K562 (cell line): Measurements from ENCODE around the gene ANKH. TPM values are rescaled to one million over a fixed set of nuclear protein-coding genes. Genes with fewer than 3 reads are reported as not detected.
A peak's percentile ranks its signal among the peaks of the same experiment; 100 is the strongest.

Experiments
- CTBP1 ChIP-seq: fragments of 450-650 bp; IDR thresholded peaks from 2 replicates; pipeline ENCODE4 v1.6.1; 2016; ENCODE audit warnings: borderline replicate concordance
- HDAC1 ChIP-seq, 2 experiments: fragments of 450-650 bp; IDR thresholded peaks; 2 replicates each; pipeline ENCODE4 v1.6.1; 2016 to 2017; ENCODE audit warnings: inconsistent platforms in 1 of 2, mild to moderate bottlenecking in 1 of 2, moderate library complexity in 1 of 2
- MAFK ChIP-seq: IDR thresholded peaks from 2 replicates; pipeline ENCODE4 v1.6.1; 2011; ENCODE audit warnings: low read length, improper control_type of control experiment
- MAZ ChIP-seq, 2 experiments: fragments of 450-650 bp in 1 of 2; sonication (generic) in 1 of 2; formaldehyde crosslinking; IDR thresholded peaks in 1 of 2; conservative IDR thresholded peaks in 1 of 2; 2 replicates each; pipeline versions ENCODE4 v1.4.0 to v1.5.0; 2020; ENCODE audit warnings: mild to moderate bottlenecking in 1 of 2, missing genetic modification reagents in 1 of 2
- MNT ChIP-seq, 2 experiments: fragments of 450-650 bp; conservative IDR thresholded peaks; 2 replicates each; pipeline ENCODE4 v1.6.1; 2017; ENCODE audit warnings: mild to moderate bottlenecking in 2 of 2, moderate library complexity in 2 of 2
- NBN ChIP-seq: fragments of 450-650 bp; IDR thresholded peaks from 2 replicates; pipeline ENCODE4 v1.6.1; 2016; ENCODE audit warnings: low read depth, mild to moderate bottlenecking
- SOX6 ChIP-seq: fragments of 450-650 bp; IDR thresholded peaks from 2 replicates; pipeline ENCODE4 v1.6.1; 2014; ENCODE audit warnings: mild to moderate bottlenecking
- ZBTB11 ChIP-seq, 3 experiments: fragments of 200-800 bp in 1 of 3; fragments of 250-450 bp in 1 of 3; fragments of 450-650 bp in 1 of 3; sonication (Bioruptor Pico) in 1 of 3; sonication (Bioruptor generic) in 1 of 3; formaldehyde crosslinking in 1 of 3; IDR thresholded peaks; 2 replicates each; pipeline versions ENCODE4 v1.6.1 to v1.8.0; 2016 to 2022; ENCODE audit warnings: mild to moderate bottlenecking in 2 of 3, missing genetic modification characterization in 2 of 3, missing compliant biosample characterization in 1 of 3, moderate library complexity in 1 of 3
- ZNF583 ChIP-seq: fragments of 250-450 bp; sonication (Bioruptor Pico); IDR thresholded peaks from 2 replicates; pipeline ENCODE4 v1.4.0; 2020
- polyA plus RNA-seq, 8 experiments: library from polyadenylated mRNA; depleted of rRNA in 4 of 8; stranded (reverse) in 5 of 8; unstranded in 3 of 8; fragments of >200 nt; fragmentation: Nextera tagmentation in 2 of 8; fragmentation: Illumina TruSeq in 1 of 8; extraction: Ambion mirVana in 2 of 8; extraction: Trizol in 1 of 8; gene quantifications; 2 replicates each; pipeline versions ENCODE4 v1.2.1 to v1.2.3, GENCODE V29; 2011 to 2014; ENCODE audit warnings: inconsistent platforms in 1 of 8, missing spikeins in 1 of 8
- total RNA-seq, 7 experiments: library from RNA; depleted of rRNA in 6 of 7; stranded (reverse); fragments of >200 nt in 6 of 7; fragmentation: Illumina TruSeq in 2 of 7; extraction: Trizol in 2 of 7; gene quantifications; 2 replicates each; pipeline versions ENCODE4 v1.2.1 to v1.2.3, GENCODE V29; 2011 to 2021; ENCODE audit warnings: low replicate concordance in 1 of 7
- TF ChIP-seq, protein P1 (sequence below): sonication (generic); formaldehyde crosslinking; IDR thresholded peaks from 2 replicates; pipeline ENCODE4 v1.8.0; 2023; ENCODE audit warnings: mild to moderate bottlenecking, missing genetic modification reagents

The ANKH gene
- total and polyA plus RNA-seq, 9 of the 15 experiments (the other 6 are each of a cell fraction or from before 2014, with no cell fraction given), result 0.79 to 12.2 (median 4.5) TPM

- 0 out of 6 replicates have a peak, but pooled peaks of 1 of the 3 experiments have one; percentile 26 for TF ChIP-seq ZBTB11 (CRISPR knock-in tag; IDR thresholded peaks at IDR 0.05)
- TF ChIP-seq MAFK, result peak; percentile 97
- TF ChIP-seq NBN, result peak; percentile 70; the same call in 1 of the 2 replicates
- peak; percentile 92 for TF ChIP-seq CTBP1
- TF ChIP-seq MAZ (CRISPR knock-in tag; conservative IDR thresholded peaks at IDR 0.05 in 1 of 2, IDR thresholded peaks at IDR 0.05 in 1 of 2), result peak in 1 of 2 experiments; percentile 24; a peak in 1 of 4 replicates
- TF ChIP-seq SOX6, result peak; percentile 49; the same call in 1 of the 2 replicates
- TF ChIP-seq, protein P1, sequence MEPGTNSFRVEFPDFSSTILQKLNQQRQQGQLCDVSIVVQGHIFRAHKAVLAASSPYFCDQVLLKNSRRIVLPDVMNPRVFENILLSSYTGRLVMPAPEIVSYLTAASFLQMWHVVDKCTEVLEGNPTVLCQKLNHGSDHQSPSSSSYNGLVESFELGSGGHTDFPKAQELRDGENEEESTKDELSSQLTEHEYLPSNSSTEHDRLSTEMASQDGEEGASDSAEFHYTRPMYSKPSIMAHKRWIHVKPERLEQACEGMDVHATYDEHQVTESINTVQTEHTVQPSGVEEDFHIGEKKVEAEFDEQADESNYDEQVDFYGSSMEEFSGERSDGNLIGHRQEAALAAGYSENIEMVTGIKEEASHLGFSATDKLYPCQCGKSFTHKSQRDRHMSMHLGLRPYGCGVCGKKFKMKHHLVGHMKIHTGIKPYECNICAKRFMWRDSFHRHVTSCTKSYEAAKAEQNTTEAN (CRISPR knock-in tag), result no peak
- no peak for TF ChIP-seq ZNF583 (CRISPR knock-in tag)
- peak in 1 of 2 experiments; percentile 29; a peak in 1 of 4 replicates for TF ChIP-seq MNT (conservative IDR thresholded peaks at IDR 0.05)
- peak in 1 of 2 experiments; percentile 52; a peak in 1 of 4 replicates for TF ChIP-seq HDAC1 (IDR thresholded peaks at IDR 0.05)
Measured at GRCh38 chr5:14696057-14696456, 175.5 kb downstream of the ANKH start (continued).
